Stomach (tissue), 9 donors: ENCODE data around the gene NCL. TPM values are rescaled to one million over a fixed set of nuclear protein-coding genes. Genes with fewer than 3 reads are reported as not detected.

Experiments
- DNase-seq, 2 donors: peaks; one replicate each; pipeline versions ENCODE4 v3.0.0 to v3.0.0-alpha.2; 2013 to 2019
- H3K27ac ChIP-seq, 5 donors: fragments of 200-600 bp in 4 of 5; sonication (generic) in 4 of 5; one replicate each; pipeline ENCODE4 v1.5.1; 2013 to 2019; ENCODE audit warnings: mild to moderate bottlenecking in 1 of 5, moderate library complexity in 1 of 5
- H3K27me3 ChIP-seq, 3 donors: fragments of 200-600 bp; sonication (generic); one replicate each; pipeline ENCODE4 v1.5.1; 2017 to 2019; ENCODE audit warnings: mixed run types in 1 of 3
- H3K36me3 ChIP-seq, 4 donors: fragments of 200-600 bp; sonication (generic); 1 replicate in 3 of 4; 2 replicates in 1 of 4; pipeline ENCODE4 v1.5.1; 2016 to 2019
- H3K4me1 ChIP-seq, 4 donors: fragments of 200-600 bp; sonication (generic); one replicate each; pipeline ENCODE4 v1.5.1; 2016 to 2019
- H3K4me3 ChIP-seq, 4 donors: fragments of 200-600 bp; sonication (generic) in 3 of 4; one replicate each; pipeline ENCODE4 v1.5.1; 2016 to 2019; ENCODE audit warnings: mild to moderate bottlenecking in 1 of 4
- H3K9me3 ChIP-seq, 4 donors: fragments of 200-600 bp; sonication (generic); one replicate each; pipeline ENCODE4 v1.5.1; 2016 to 2019
- EP300 ChIP-seq: sonication (generic); formaldehyde crosslinking; IDR thresholded peaks from one replicate; pipeline ENCODE4 v1.6.1; 2017; ENCODE audit warnings: antibody characterized with exemption
- POLR2A ChIP-seq, 4 donors: fragments of 450-650 bp; IDR thresholded peaks; one replicate each; pipeline ENCODE4 v1.6.1; 2016; ENCODE audit warnings: antibody characterized with exemption in 4 of 4, control low read depth in 2 of 4, mild to moderate bottlenecking in 1 of 4, moderate library complexity in 1 of 4
- POLR2AphosphoS5 ChIP-seq, 3 donors: sonication (generic); formaldehyde crosslinking; IDR thresholded peaks; one replicate each; pipeline ENCODE4 v1.6.1; 2016; ENCODE audit warnings: antibody characterized with exemption in 3 of 3
- WGBS, 5 donors: extraction: QIAGEN DNeasy Blood & Tissue Kit in 3 of 5; methylation state at CpG; one replicate each; pipeline versions ENCODE4 v1.1.5 to v1.1.7; 2013 to 2018; 5-methylcytosine and 5-hydroxymethylcytosine counted together
- intact Hi-C: fragments of 100-400 bp; cut with DNase I; formaldehyde crosslinking; loops from one replicate; pipeline ENCODE4 v1.15.1; 2023; ENCODE audit warnings: low total_unique reads
- polyA plus RNA-seq, 3 donors: library from polyadenylated mRNA; stranded (reverse); fragments of 200-250 nt; gene quantifications; one replicate each; pipeline ENCODE4 v1.2.3, GENCODE V29; 2013
- total RNA-seq, 5 donors: library from RNA; depleted of rRNA; stranded (reverse); fragments of >200 nt; gene quantifications; one replicate each; pipeline versions ENCODE4 v1.1.0 to v1.2.3, GENCODE V29; 2014 to 2016
- TF ChIP-seq, protein P1 (sequence below), 7 experiments: fragments of 450-650 bp in 4 of 7; fragments of 200-600 bp in 3 of 7; sonication (generic) in 3 of 7; IDR thresholded peaks; one replicate each; pipeline ENCODE4 v1.5.1; 2016 to 2019; ENCODE audit warnings: antibody characterized with exemption in 7 of 7, control low read depth in 2 of 7, mild to moderate bottlenecking in 1 of 7
- donor health status: healthy with polysubstance abuse.
- donor health status: Bipolar disorder and iron deficiency.
- donor health status: healthy.

The NCL gene
- total and polyA plus RNA-seq, 8 donors: 72.3 to 278 (median 178) TPM

DNA sequence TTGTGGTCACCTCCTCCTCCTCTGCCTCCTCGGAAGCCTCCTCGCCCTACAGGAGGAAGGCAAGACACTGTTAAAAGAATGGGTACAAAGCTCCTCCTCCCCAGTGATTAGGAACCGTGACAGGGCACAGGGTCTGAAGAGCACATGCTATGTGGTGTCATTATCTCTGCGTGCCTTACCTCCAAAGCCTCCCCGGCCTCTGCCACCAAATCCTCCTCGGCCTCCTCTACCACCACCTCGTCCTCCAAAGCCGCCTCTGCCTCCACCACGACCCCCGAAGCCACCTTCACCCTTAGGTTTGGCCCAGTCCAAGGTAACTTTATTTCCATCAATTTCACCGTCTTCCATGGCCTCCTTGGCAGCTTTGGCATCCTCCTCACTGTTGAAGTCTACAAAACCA is 9.1 kb downstream of the NCL start:
- H3K27ac ChIP-seq: no peak overlapping the region
- H3K4me3 ChIP-seq: no peak overlapping the region
- TF ChIP-seq, protein P1, sequence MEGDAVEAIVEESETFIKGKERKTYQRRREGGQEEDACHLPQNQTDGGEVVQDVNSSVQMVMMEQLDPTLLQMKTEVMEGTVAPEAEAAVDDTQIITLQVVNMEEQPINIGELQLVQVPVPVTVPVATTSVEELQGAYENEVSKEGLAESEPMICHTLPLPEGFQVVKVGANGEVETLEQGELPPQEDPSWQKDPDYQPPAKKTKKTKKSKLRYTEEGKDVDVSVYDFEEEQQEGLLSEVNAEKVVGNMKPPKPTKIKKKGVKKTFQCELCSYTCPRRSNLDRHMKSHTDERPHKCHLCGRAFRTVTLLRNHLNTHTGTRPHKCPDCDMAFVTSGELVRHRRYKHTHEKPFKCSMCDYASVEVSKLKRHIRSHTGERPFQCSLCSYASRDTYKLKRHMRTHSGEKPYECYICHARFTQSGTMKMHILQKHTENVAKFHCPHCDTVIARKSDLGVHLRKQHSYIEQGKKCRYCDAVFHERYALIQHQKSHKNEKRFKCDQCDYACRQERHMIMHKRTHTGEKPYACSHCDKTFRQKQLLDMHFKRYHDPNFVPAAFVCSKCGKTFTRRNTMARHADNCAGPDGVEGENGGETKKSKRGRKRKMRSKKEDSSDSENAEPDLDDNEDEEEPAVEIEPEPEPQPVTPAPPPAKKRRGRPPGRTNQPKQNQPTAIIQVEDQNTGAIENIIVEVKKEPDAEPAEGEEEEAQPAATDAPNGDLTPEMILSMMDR (IDR thresholded peaks at IDR 0.05): no peak
- TF ChIP-seq EP300 (no peak), POLR2AphosphoS5 (IDR thresholded peaks at IDR 0.05) (no peak)
- H3K36me3 ChIP-seq: peaks cover 71 to 86% (median 81%) of the 10 kb centered on the region in 4 donors
- H3K9me3 ChIP-seq: no peaks in the 10 kb centered on the region
- no peaks in the 10 kb centered on the region for H3K27me3 ChIP-seq
- H3K4me1 ChIP-seq: peaks cover 0 to 27% (median 17%) of the 10 kb centered on the region in 4 donors
- WGBS, 5 donors: 79 to 85% (median 82%) methylated on average over 11 of the region's 11 CpGs
- intact Hi-C loops: no loop called here
- no peak for DNase-seq

DNA sequence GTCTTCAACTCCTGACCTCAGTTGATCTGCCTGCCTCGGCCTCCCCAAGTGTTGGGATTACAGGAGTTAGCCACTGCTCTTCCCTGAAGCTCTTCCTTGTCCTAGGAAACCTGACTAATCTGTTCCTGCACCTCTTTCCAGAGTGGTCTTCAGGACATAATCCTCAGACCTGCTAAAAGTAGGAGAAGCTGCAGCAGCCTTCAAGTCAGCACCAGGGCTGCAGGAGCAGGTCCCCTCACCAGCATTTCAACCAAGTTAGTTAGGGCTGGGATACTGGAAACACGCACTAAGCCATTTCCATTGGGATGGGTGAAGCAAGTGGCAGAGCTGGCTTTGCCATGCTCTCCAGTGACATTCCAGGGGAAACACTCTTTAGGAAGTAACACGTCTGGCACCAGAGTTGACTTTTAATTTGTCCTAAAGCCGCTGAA is 9.9 kb downstream of the NCL start:
- intact Hi-C loops: no loop called here

GRCh38 chr2:231452799-231453508 is 11.3 kb downstream of the NCL start:
- Histone ChIP-seq H3K27me3 (no peaks in the 10 kb centered on the region), H3K4me1 (peaks cover 0 to 9% (median 3%) of the 10 kb centered on the region in 4 donors), H3K27ac (peak overlapping the region in 3 of 5 donors; percentile 8 to 55 (median 24)), H3K9me3 (no peaks in the 10 kb centered on the region), H3K36me3 (peaks cover 49 to 64% (median 58%) of the 10 kb centered on the region in 4 donors), H3K4me3 (no peak overlapping the region)
- WGBS, 5 donors: 57 to 66% (median 61%) methylated on average over 10 of the region's 10 CpGs
- TF ChIP-seq, protein P1 (IDR thresholded peaks at IDR 0.05): no peak
- TF ChIP-seq POLR2AphosphoS5 (IDR thresholded peaks at IDR 0.05) (no peak), EP300 (no peak), POLR2A (IDR thresholded peaks at IDR 0.05) (no peak)
- peak in 1 of 2 donors; percentile 49 for DNase-seq
- intact Hi-C loops: no loop called here

More for the DNA sequence above, 9.9 kb downstream of the NCL start:
- H3K27ac ChIP-seq: peak overlapping the region in 1 of 5 donors; percentile 55
- 76 to 85% (median 79%) methylated on average over 4 of the region's 4 CpGs for WGBS, 5 donors
- TF ChIP-seq EP300 (no peak), POLR2AphosphoS5 (IDR thresholded peaks at IDR 0.05) (no peak), POLR2A (IDR thresholded peaks at IDR 0.05) (no peak)
- TF ChIP-seq, protein P1 (IDR thresholded peaks at IDR 0.05): no peak
- H3K27me3 ChIP-seq: no peaks in the 10 kb centered on the region
- DNase-seq: no peak
- no peaks in the 10 kb centered on the region for H3K9me3 ChIP-seq
- H3K4me1 ChIP-seq: peaks cover 0 to 20% (median 10%) of the 10 kb centered on the region in 4 donors
- H3K4me3 ChIP-seq: no peak overlapping the region
- peaks cover 63 to 78% (median 73%) of the 10 kb centered on the region in 4 donors for H3K36me3 ChIP-seq

DNA sequence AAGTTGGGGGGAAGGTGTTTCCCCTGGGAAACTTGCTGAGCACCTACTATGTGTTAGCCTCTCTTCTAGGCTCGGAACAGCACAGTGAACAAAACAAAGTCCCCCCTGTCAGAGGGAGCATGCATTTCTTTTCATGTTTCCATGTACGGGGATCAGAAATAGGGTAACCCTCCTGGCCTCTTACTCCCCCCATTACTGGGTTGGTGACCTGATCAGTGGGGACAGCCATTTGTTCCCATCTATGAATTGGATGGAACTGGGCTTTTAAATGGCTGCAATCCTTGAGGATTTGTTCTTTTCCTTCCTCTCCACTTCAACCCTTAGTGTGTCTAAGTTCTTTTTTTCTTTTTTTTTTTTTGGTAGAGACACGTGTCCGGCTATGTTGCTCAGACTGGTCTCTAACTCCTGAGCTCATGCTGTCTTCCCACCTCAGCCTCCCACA is 13.7 kb downstream of the NCL start:
- DNase-seq: no peak
- intact Hi-C loops: no loop called here
- Histone ChIP-seq H3K27me3 (no peaks in the 10 kb centered on the region), H3K4me3 (no peak overlapping the region), H3K4me1 (peaks cover 0 to 9% (median 0%) of the 10 kb centered on the region in 4 donors), H3K36me3 (peaks cover 25 to 40% (median 34%) of the 10 kb centered on the region in 4 donors), H3K27ac (no peak overlapping the region), H3K9me3 (no peaks in the 10 kb centered on the region)
- no peak for TF ChIP-seq POLR2AphosphoS5 (IDR thresholded peaks at IDR 0.05)
- TF ChIP-seq EP300: no peak
- no peak for TF ChIP-seq POLR2A (IDR thresholded peaks at IDR 0.05)
- TF ChIP-seq, protein P1 (IDR thresholded peaks at IDR 0.05): no peak
- WGBS, 5 donors: 80 to 89% (median 88%) methylated on average over 4 of the region's 4 CpGs
